OCI-LY3 (cell line): ENCODE measurements around the gene PARP1.

Experiments
- CTCF ChIP-seq: fragments of 200-600, 300-600 bp; sonication (generic); IDR thresholded peaks from 2 replicates; pipeline ENCODE4 v1.5.1; 2014; ENCODE audit warnings: antibody characterized with exemption, low read length, low read depth
- EZH2phosphoT487 ChIP-seq: fragments of 200-600 bp; shearing (Covaris generic); IDR thresholded peaks from 2 replicates; pipeline ENCODE4 v1.6.1; 2018; ENCODE audit warnings: antibody characterized with exemption, mixed run types, low read depth

- TF ChIP-seq CTCF (no peak), EZH2phosphoT487 (no peak)
Observed at GRCh38 chr1:226417830-226418546, 10.1 kb upstream of the PARP1 start.
